Measurements from ENCODE around the gene FNTB.

The FNTB gene

DNA sequence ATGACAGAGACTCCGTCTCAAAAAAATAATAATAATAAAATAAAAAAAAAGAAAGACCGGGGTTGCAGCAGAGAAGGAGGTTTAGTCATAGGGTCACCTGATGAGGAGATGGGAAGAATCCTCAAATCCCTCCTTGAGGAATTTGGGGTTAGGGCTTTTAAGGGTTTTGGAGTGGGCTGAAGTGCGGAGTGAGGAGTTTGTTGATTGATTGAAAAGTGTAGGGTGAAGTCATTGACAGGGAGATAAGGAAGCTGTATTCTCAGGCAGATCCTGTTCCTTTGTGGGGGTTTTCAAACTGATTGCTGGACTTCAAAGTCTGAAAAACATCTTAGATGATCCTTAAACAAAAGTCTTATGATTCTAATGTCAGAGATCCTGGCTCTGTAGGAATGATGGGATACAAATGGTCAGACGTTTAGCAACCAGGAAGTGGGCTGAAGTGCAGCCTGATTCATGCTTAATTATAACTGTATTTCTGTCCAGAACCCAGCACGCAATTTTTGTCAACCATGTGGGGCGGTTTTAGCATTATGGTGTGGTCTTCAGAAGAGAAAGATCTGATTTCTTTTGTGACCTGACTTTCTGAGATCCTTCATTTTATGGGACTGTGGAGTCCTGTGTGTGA lies 16.0 kb downstream of the FNTB start:
- TF ChIP-seq NFIC (IDR thresholded peaks at IDR 0.05) (no peak), FOXM1 (IDR thresholded peaks at IDR 0.05; ENCODE audit: borderline replicate concordance, low read depth) (no peak), YY1 (IDR thresholded peaks at IDR 0.05; ENCODE audit: low read depth) (no peak), RAD21 (IDR thresholded peaks at IDR 0.05; ENCODE audit: low read depth) (no peak), EGR1 (IDR thresholded peaks at IDR 0.05) (no peak), CREB1 (IDR thresholded peaks at IDR 0.05; ENCODE audit: low read depth) (no peak), TEAD4 (IDR thresholded peaks at IDR 0.05) (no peak), CEBPB (IDR thresholded peaks at IDR 0.05) (no peak), EP300 (IDR thresholded peaks at IDR 0.05; ENCODE audit: borderline replicate concordance) (no peak), TCF12 (IDR thresholded peaks at IDR 0.05; ENCODE audit: low read depth) (no peak), ZBTB7A (IDR thresholded peaks at IDR 0.05; ENCODE audit: low read depth) (no peak)
- TF ChIP-seq, protein P1, sequence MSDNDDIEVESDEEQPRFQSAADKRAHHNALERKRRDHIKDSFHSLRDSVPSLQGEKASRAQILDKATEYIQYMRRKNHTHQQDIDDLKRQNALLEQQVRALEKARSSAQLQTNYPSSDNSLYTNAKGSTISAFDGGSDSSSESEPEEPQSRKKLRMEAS (IDR thresholded peaks at IDR 0.05) = no peak
- TF ChIP-seq, protein P2, sequence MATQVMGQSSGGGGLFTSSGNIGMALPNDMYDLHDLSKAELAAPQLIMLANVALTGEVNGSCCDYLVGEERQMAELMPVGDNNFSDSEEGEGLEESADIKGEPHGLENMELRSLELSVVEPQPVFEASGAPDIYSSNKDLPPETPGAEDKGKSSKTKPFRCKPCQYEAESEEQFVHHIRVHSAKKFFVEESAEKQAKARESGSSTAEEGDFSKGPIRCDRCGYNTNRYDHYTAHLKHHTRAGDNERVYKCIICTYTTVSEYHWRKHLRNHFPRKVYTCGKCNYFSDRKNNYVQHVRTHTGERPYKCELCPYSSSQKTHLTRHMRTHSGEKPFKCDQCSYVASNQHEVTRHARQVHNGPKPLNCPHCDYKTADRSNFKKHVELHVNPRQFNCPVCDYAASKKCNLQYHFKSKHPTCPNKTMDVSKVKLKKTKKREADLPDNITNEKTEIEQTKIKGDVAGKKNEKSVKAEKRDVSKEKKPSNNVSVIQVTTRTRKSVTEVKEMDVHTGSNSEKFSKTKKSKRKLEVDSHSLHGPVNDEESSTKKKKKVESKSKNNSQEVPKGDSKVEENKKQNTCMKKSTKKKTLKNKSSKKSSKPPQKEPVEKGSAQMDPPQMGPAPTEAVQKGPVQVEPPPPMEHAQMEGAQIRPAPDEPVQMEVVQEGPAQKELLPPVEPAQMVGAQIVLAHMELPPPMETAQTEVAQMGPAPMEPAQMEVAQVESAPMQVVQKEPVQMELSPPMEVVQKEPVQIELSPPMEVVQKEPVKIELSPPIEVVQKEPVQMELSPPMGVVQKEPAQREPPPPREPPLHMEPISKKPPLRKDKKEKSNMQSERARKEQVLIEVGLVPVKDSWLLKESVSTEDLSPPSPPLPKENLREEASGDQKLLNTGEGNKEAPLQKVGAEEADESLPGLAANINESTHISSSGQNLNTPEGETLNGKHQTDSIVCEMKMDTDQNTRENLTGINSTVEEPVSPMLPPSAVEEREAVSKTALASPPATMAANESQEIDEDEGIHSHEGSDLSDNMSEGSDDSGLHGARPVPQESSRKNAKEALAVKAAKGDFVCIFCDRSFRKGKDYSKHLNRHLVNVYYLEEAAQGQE (IDR thresholded peaks at IDR 0.05; ENCODE audit: low read depth) = no peak
- TF ChIP-seq, protein P3, sequence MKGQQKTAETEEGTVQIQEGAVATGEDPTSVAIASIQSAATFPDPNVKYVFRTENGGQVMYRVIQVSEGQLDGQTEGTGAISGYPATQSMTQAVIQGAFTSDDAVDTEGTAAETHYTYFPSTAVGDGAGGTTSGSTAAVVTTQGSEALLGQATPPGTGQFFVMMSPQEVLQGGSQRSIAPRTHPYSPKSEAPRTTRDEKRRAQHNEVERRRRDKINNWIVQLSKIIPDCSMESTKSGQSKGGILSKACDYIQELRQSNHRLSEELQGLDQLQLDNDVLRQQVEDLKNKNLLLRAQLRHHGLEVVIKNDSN (IDR thresholded peaks at IDR 0.05) = no peak

DNA sequence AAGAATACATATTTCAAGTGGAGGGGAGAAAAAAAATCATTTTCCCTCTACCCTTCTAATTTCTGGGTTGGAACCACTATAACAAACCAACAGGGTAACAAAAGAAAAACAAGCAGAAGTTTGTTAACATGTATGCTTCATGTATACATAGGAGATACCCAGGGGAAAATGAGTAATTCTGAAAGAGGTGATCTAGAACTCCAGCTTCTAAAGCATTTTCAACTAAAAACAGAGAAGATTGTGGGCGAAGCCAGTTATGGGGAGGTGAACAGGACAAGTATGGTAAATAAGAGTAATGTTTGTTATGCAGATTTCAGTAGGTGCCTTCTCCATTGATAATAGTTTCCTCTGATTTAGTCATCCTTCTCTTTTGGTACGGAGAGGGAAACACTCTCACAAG lies 16.7 kb downstream of the FNTB start:
- TF ChIP-seq EGR1 (IDR thresholded peaks at IDR 0.05) (no peak), YY1 (IDR thresholded peaks at IDR 0.05; ENCODE audit: low read depth) (no peak), TCF12 (IDR thresholded peaks at IDR 0.05; ENCODE audit: low read depth) (no peak), CEBPB (IDR thresholded peaks at IDR 0.05) (no peak), EP300 (IDR thresholded peaks at IDR 0.05; ENCODE audit: borderline replicate concordance) (no peak), RAD21 (IDR thresholded peaks at IDR 0.05; ENCODE audit: low read depth) (no peak), TAF1 (IDR thresholded peaks at IDR 0.05; ENCODE audit: low read depth) (no peak), ZBTB7A (IDR thresholded peaks at IDR 0.05; ENCODE audit: low read depth) (no peak), NFIC (IDR thresholded peaks at IDR 0.05) (no peak), FOXM1 (IDR thresholded peaks at IDR 0.05; ENCODE audit: borderline replicate concordance, low read depth) (no peak), CREB1 (IDR thresholded peaks at IDR 0.05; ENCODE audit: low read depth) (no peak), TEAD4 (IDR thresholded peaks at IDR 0.05) (no peak)
- TF ChIP-seq, protein P1 (IDR thresholded peaks at IDR 0.05) = no peak
- TF ChIP-seq, protein P2 (IDR thresholded peaks at IDR 0.05; ENCODE audit: low read depth) = no peak
- TF ChIP-seq, protein P3 (IDR thresholded peaks at IDR 0.05) = no peak

DNA sequence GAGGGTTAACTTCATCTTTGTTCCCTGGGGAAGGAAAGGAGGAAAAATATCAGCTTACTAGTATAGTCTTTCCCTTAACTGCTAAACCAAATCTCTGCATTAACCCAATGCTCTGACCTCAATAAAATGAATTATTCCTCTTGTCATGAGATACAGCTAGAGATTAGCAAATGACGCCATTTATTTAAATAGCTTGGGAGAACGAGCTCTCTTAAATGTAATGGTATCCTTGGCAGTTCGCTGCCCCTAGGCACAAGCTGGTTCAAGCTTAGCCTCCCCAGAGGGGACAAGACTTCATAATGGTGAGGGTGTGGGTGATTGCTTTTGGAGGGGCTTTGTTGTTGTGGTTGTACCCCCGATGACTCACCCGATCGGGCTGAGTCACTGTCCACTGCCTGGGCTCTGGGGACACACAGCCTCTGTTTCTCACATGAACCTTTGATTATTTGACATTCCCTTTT lies 19.6 kb downstream of the FNTB start:
- TF ChIP-seq TEAD4 (IDR thresholded peaks at IDR 0.05) = no peak
- TF ChIP-seq FOXM1 (IDR thresholded peaks at IDR 0.05; ENCODE audit: borderline replicate concordance, low read depth) = no peak
- TF ChIP-seq EP300 (IDR thresholded peaks at IDR 0.05; ENCODE audit: borderline replicate concordance) = no peak
- no peak for TF ChIP-seq CREB1 (IDR thresholded peaks at IDR 0.05; ENCODE audit: low read depth)
- no peak for TF ChIP-seq EGR1 (IDR thresholded peaks at IDR 0.05)
- no peak for TF ChIP-seq YY1 (IDR thresholded peaks at IDR 0.05; ENCODE audit: low read depth)
- TF ChIP-seq, protein P3 (IDR thresholded peaks at IDR 0.05) = no peak
- TF ChIP-seq NFIC (IDR thresholded peaks at IDR 0.05) = no peak
- TF ChIP-seq TAF1 (IDR thresholded peaks at IDR 0.05; ENCODE audit: low read depth) = no peak
- TF ChIP-seq, protein P1 (IDR thresholded peaks at IDR 0.05) = no peak
- TF ChIP-seq RAD21 (IDR thresholded peaks at IDR 0.05; ENCODE audit: low read depth) = no peak

DNA sequence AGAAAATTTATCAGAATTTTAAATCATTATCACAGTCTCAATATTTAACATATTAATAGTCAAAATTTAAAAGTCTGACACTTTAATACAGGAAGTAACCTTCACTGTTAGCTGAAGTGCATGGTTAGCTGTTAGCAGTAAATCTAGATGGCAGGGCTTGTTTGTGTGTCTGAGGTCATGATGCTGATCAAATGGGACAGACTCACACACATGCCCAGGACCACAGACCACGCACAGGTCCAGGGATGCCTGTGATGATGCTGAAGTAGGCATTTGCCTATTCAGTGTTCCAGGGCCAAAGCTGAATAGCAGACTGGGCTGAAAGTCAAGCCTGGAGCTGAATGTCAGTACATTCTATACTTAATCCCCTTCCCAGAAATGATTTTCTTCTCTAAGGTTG lies 20.5 kb downstream of the FNTB start:
- TF ChIP-seq CEBPB (IDR thresholded peaks at IDR 0.05) (no peak), TCF12 (IDR thresholded peaks at IDR 0.05; ENCODE audit: low read depth) (no peak), TEAD4 (IDR thresholded peaks at IDR 0.05) (no peak), TAF1 (IDR thresholded peaks at IDR 0.05; ENCODE audit: low read depth) (no peak), EGR1 (IDR thresholded peaks at IDR 0.05) (no peak), EP300 (IDR thresholded peaks at IDR 0.05; ENCODE audit: borderline replicate concordance) (no peak), NFIC (IDR thresholded peaks at IDR 0.05) (no peak), ZBTB7A (IDR thresholded peaks at IDR 0.05; ENCODE audit: low read depth) (no peak), FOXM1 (IDR thresholded peaks at IDR 0.05; ENCODE audit: borderline replicate concordance, low read depth) (no peak), YY1 (IDR thresholded peaks at IDR 0.05; ENCODE audit: low read depth) (no peak), CREB1 (IDR thresholded peaks at IDR 0.05; ENCODE audit: low read depth) (no peak), RAD21 (IDR thresholded peaks at IDR 0.05; ENCODE audit: low read depth) (no peak)
- TF ChIP-seq, protein P3 (IDR thresholded peaks at IDR 0.05) = no peak
- TF ChIP-seq, protein P1 (IDR thresholded peaks at IDR 0.05) = no peak
- TF ChIP-seq, protein P2 (IDR thresholded peaks at IDR 0.05; ENCODE audit: low read depth) = no peak
